ENCODE data around the gene MAML1.

MAML1 gene

DNA sequence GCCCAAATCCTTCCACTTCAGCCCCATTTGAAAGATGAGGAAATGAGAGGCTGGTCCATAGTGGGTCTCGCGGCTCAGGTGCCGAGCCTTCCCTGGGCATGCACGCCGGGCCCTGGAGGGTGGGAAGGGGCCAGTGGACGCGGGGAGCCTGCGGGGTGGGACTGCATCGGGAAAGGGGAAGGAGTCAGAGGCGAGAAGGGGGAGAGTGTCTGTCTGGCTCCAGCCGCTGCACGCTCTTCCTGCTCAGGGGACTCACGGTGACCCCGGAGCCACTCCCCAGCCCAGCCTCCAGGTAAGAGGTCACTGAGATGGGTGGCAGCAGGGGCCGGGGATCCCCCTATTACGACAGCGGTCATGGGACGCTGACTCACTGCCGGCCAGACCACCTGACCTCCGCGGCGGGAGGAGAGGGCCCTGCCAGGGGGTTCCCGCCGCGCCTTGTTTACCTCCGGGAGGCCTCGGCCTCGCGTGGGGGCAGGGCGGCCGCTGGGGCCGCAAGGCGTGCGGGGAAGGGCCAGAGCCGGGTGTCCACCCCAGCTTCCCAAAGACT is 86.2 kb downstream of the MAML1 start:
- TF ChIP-seq CTCF (IDR thresholded peaks at IDR 0.05; ENCODE audit: control extremely low read depth, extremely low read depth, low read depth, missing control alignments), result no peak
- DNase-seq (ENCODE audit: extremely low spot score), result peak; percentile 95
- ChIA-PET CTCF (interaction anchor here (1.3 to 2.3 kb wide), 5 partner anchors 16 to 57 kb away, joined by 3 to 13 read pairs (median 4); no protein-coding TSS in a partner anchor), POLR2A (interaction anchor here (0.6 to 2.2 kb wide), 3 partner anchors 12 to 27 kb away, joined by 3 to 13 read pairs (median 6); no protein-coding TSS in a partner anchor)

DNA sequence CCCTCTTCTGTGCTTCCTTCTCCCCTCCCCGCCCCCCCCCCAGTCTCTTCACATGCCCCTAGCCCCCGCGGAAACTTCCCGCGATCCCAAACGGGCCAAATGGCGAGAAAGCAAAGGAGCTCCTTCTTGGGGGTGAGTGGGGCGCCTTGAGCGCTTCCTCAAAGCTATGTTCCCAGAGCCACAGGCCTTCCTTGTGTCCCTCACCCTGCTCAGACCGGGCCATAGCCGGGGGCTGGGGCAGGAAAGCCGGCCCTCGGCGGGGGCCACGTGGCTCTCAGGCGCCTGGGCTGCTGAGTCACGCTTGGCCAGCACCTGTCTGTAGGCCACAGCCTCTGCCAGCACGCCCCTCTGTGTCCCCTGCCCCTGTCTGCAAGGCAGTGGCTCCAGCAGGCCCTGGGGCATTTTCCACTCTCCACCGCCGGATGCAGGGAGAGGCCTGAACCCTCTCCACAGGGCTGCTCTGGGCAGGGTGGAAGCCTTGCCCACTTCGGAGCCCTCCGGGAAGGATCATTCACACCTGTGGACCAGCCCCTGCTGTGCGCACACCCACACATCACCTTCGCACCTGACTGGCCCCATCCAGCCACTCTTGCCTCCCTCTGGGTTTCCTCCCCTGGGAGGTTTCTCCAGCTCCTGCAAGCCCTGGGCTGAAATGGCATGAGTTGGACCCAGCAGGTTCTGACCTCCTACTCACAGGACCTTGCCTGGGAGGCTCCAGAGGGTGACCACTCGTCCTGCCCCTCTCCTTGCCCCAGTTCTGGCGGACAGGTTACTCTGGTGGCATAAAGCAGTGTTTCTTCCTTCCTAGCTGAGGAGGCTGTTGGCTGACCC is 86.9 kb downstream of the MAML1 start:
- no peak for TF ChIP-seq CTCF (IDR thresholded peaks at IDR 0.05; ENCODE audit: control extremely low read depth, extremely low read depth, low read depth, missing control alignments)
- POLR2A ChIA-PET, result interaction anchor here (0.6 to 2.2 kb wide), 5 partner anchors 8 to 87 kb away, joined by 3 to 27 read pairs (median 6); partner anchors contain the start of gene MAML1
- peak; percentile 61 for DNase-seq (ENCODE audit: extremely low spot score)
- CTCF ChIA-PET, result interaction anchor here (1.3 to 2.3 kb wide), 3 partner anchors 18 to 57 kb away, joined by 4 to 13 read pairs (median 4); no protein-coding TSS in a partner anchor

GRCh38 chr5:179820127-179820482 is 87.5 kb downstream of the MAML1 start:
- ChIA-PET CTCF (interaction anchor here (2.3 kb wide), 1 partner anchor 18 kb away, joined by 13 read pairs; no protein-coding TSS in a partner anchor), POLR2A (interaction anchor here (0.5 to 2.2 kb wide), 15 partner anchors 9 to 197 kb away, joined by 3 to 27 read pairs (median 5); partner anchors contain the start of genes HNRNPH1, LTC4S and MAML1)
- no peak for TF ChIP-seq CTCF (IDR thresholded peaks at IDR 0.05; ENCODE audit: control extremely low read depth, extremely low read depth, low read depth, missing control alignments)
- no peak for DNase-seq (ENCODE audit: extremely low spot score)

DNA sequence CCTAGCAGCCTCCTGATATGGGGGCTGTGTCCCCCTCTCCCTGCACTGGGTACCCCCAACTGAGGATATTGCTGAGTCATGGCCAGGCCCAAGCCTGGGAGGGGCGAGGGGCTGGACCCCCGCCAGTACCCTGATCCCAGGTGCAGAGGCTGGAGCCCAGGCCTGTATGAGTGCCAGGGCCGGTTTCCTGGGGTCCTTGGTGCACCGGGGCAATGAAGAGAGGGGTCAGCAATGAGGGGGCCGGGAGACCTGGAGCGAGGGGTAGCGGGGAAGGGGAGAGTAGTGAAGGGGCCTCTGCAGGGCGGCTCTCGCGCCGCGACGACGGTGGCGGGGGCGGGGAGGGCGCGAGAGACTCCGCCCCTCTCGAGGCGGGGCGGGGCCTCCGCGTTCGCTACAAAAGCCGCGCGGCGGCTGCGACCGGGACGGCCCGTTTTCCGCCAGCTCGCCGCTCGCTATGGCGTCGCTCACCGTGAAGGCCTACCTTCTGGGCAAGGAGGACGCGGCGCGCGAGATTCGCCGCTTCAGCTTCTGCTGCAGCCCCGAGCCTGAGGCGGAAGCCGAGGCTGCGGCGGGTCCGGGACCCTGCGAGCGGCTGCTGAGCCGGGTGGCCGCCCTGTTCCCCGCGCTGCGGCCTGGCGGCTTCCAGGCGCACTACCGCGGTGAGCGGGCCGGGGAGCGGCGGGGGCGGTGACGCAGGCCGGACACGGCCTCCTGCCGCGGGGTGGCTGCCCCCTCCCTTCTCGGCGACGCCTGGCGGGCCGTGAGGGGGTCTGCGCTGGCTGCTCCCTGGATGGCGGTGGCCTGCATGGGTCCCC is 88.1 kb downstream of the MAML1 start, which contains the start of gene SQSTM1:
SQSTM1 (plus strand) TSS at position 423 of the 815 bp plus-strand sequence; CDS start at position 455, 32 bp downstream.
- POLR2A ChIA-PET, result interaction anchor here (0.5 to 2.2 kb wide), 16 partner anchors 9 to 269 kb away, joined by 3 to 27 read pairs (median 5); partner anchors contain the start of genes HNRNPH1, LTC4S and MAML1
- CTCF ChIA-PET, result interaction anchor here (2.3 kb wide), 1 partner anchor 19 kb away, joined by 13 read pairs; no protein-coding TSS in a partner anchor
- DNase-seq (ENCODE audit: extremely low spot score), result peak; percentile 90
- TF ChIP-seq CTCF (IDR thresholded peaks at IDR 0.05; ENCODE audit: control extremely low read depth, extremely low read depth, low read depth, missing control alignments), result no peak

- POLR2A ChIA-PET, result interaction anchor here (0.6 to 2.2 kb wide), 13 partner anchors 9 to 144 kb away, joined by 3 to 27 read pairs (median 4); partner anchors contain the start of gene LTC4S
- peak; percentile 91 for DNase-seq (ENCODE audit: extremely low spot score)
- CTCF ChIA-PET, result interaction anchor here (1.3 to 1.9 kb wide), 4 partner anchors 11 to 143 kb away, joined by 3 to 10 read pairs (median 5); no protein-coding TSS in a partner anchor
- TF ChIP-seq CTCF (IDR thresholded peaks at IDR 0.05; ENCODE audit: control extremely low read depth, extremely low read depth, low read depth, missing control alignments), result no peak
These were observed 88.9 kb downstream of the MAML1 start for GRCh38 chr5:179821298-179822058.
